ENCODE measurements around the gene KIFBP.

- TF ChIP-seq CTCF (IDR thresholded peaks at IDR 0.05) (no peak), POLR2A (IDR thresholded peaks at IDR 0.05) (no peak)
Observed at GRCh38 chr10:69049566-69049961, 61.0 kb downstream of the KIFBP start.

All from body of pancreas (tissue), 4 donors.